Keratinocyte (primary cell): ENCODE data around the gene TOB2. TPM values are rescaled to one million over a fixed set of nuclear protein-coding genes. Genes with fewer than 3 reads are reported as not detected.

Experiments used
- DNase-seq: peaks from one replicate; pipeline ENCODE4 v3.0.0-alpha.2; 2011; ENCODE audit warnings: low read depth, missing footprints, low spot score
- FAIRE-seq: peaks from 2 replicates; lab custom pipeline; 2011; peaks lifted over from hg19 to GRCh38; lab: Jason Lieb, UNC
- H2AFZ ChIP-seq: 2 replicates; pipeline ENCODE4 v1.6.0; 2012; ENCODE audit warnings: low read length, control low read depth, inconsistent platforms; ENCODE audit not compliant: control insufficient read depth
- H3K27ac ChIP-seq: 2 replicates; pipeline ENCODE4 v1.5.1; 2011; ENCODE audit warnings: low read length; ENCODE audit not compliant: control insufficient read depth, insufficient read depth
- H3K27me3 ChIP-seq: 3 replicates; pipeline ENCODE4 v1.6.0; 2011; ENCODE audit warnings: low read length; ENCODE audit not compliant: control insufficient read depth, insufficient read depth; ENCODE audit errors: extremely low read depth
- H3K36me3 ChIP-seq, 2 experiments: 2 replicates in 1 of 2; 3 replicates in 1 of 2; pipeline ENCODE4 v1.5.1; 2011; ENCODE audit warnings: low read length in 2 of 2, mild to moderate bottlenecking in 1 of 2; ENCODE audit not compliant: control insufficient read depth in 2 of 2, insufficient read depth in 2 of 2; ENCODE audit errors: extremely low read depth in 1 of 2
- H3K4me1 ChIP-seq: 3 replicates; pipeline ENCODE4 v1.5.1; 2011; ENCODE audit warnings: low read length; ENCODE audit not compliant: control insufficient read depth, insufficient read depth; ENCODE audit errors: extremely low read depth
- H3K4me2 ChIP-seq: 3 replicates; pipeline ENCODE4 v1.6.0; 2011; ENCODE audit warnings: low read depth, low read length; ENCODE audit not compliant: control insufficient read depth, insufficient read depth; ENCODE audit errors: extremely low read depth
- H3K4me3 ChIP-seq, 3 experiments: fragments of 200-600 bp in 1 of 3; sonication (generic) in 1 of 3; 2 replicates in 2 of 3; 3 replicates in 1 of 3; pipeline ENCODE4 v1.5.1; 2011 to 2016; ENCODE audit warnings: low read length in 3 of 3, mild to moderate bottlenecking in 3 of 3, control low read depth in 2 of 3, inconsistent platforms in 1 of 3, low read depth in 1 of 3, mixed read lengths in 1 of 3, mixed run types in 1 of 3, moderate library complexity in 1 of 3; ENCODE audit not compliant: control insufficient read depth in 2 of 3, insufficient read depth in 2 of 3; ENCODE audit errors: extremely low read depth in 1 of 3
- H3K79me2 ChIP-seq: 2 replicates; pipeline ENCODE4 v1.6.0; 2012; ENCODE audit warnings: low read length; ENCODE audit not compliant: control insufficient read depth, insufficient read depth
- H3K9ac ChIP-seq: 3 replicates; pipeline ENCODE4 v1.6.0; 2011; ENCODE audit warnings: low read length; ENCODE audit not compliant: control insufficient read depth, insufficient read depth; ENCODE audit errors: extremely low read depth
- H3K9me1 ChIP-seq: 3 replicates; pipeline ENCODE4 v1.6.0; 2011; ENCODE audit warnings: low read length; ENCODE audit not compliant: control insufficient read depth, insufficient read depth; ENCODE audit errors: extremely low read depth
- H3K9me3 ChIP-seq: 2 replicates; pipeline ENCODE4 v1.5.1; 2012; ENCODE audit warnings: low read depth, low read length; ENCODE audit not compliant: control insufficient read depth
- H4K20me1 ChIP-seq: 3 replicates; pipeline ENCODE4 v1.6.0; 2011; ENCODE audit warnings: low read length; ENCODE audit not compliant: control insufficient read depth, insufficient read depth; ENCODE audit errors: extremely low read depth
- CTCF ChIP-seq, 3 experiments: IDR thresholded peaks in 1 of 3; conservative IDR thresholded peaks in 1 of 3; optimal IDR thresholded peaks in 1 of 3; 2 replicates in 2 of 3; 3 replicates in 1 of 3; pipeline versions ENCODE3 to v1.5.1; 2011; ENCODE audit warnings: low read length in 3 of 3, mild to moderate bottlenecking in 3 of 3, moderate library complexity in 2 of 3, control low read depth in 1 of 3, inconsistent platforms in 1 of 3; ENCODE audit not compliant: insufficient read depth in 2 of 3; ENCODE audit errors: extremely low read depth in 1 of 3
- EZH2 ChIP-seq: IDR thresholded peaks from one replicate; pipeline ENCODE4 v1.6.1; 2012; ENCODE audit warnings: inconsistent platforms, mild to moderate bottlenecking, low read length, moderate library complexity
- dilution Hi-C: fragments of 300-500 bp; cut with MboI; formaldehyde crosslinking; loops from one replicate; pipeline ENCODE4 v1.7.0; 2020; ENCODE audit warnings: low sequenced_read_pairs; ENCODE audit not compliant: extremely low pct_ligation_motif_present
- polyA plus RNA-seq, 5 experiments: library from polyadenylated mRNA; depleted of rRNA in 3 of 5; stranded (reverse) in 3 of 5; stranded (forward) in 1 of 5; unstranded in 1 of 5; fragments of >200 nt; gene quantifications; 1 replicate in 1 of 5; 2 replicates in 3 of 5; 3 replicates in 1 of 5; pipeline versions ENCODE4 v1.2.1 to v1.2.3, GENCODE V29; 2011 to 2012; ENCODE audit warnings: missing spikeins in 2 of 5, low read depth in 1 of 5, low replicate concordance in 1 of 5

TOB2 gene
- polyA plus RNA-seq, 1 donor (not counting 4 experiments of a cell fraction or from before 2014, with no cell fraction given) = 14.5 TPM

GRCh38 chr22:41407433-41407832 is 39.2 kb downstream of the TOB2 start:
- Histone ChIP-seq H3K4me1 (peaks cover 4% of the 10 kb centered on the region), H3K36me3 (no peaks in the 10 kb centered on the region), H3K9ac (no peak overlapping the region), H3K27ac (no peak overlapping the region), H3K9me3 (no peaks in the 10 kb centered on the region), H3K9me1 (no peaks in the 10 kb centered on the region), H4K20me1 (no peaks in the 10 kb centered on the region), H3K27me3 (no peaks in the 10 kb centered on the region), H3K4me2 (no peak overlapping the region), H3K79me2 (no peaks in the 10 kb centered on the region), H3K4me3 (no peak overlapping the region), H2AFZ (no peak overlapping the region)
- DNase-seq = no peak
- dilution Hi-C loops = no loop called here
- TF ChIP-seq CTCF (optimal IDR thresholded peaks at IDR 0.05 in 1 of 3, IDR thresholded peaks at IDR 0.05 in 1 of 3, conservative IDR thresholded peaks at IDR 0.05 in 1 of 3; ENCODE audit: extremely low read depth in 1 of 3, insufficient read depth in 2 of 3, low read length in 3 of 3) (no peak), EZH2 (no peak)
- FAIRE-seq = no peak

GRCh38 chr22:41406410-41406809 is 40.2 kb downstream of the TOB2 start:
- Histone ChIP-seq H3K9me1 (no peaks in the 10 kb centered on the region), H4K20me1 (no peaks in the 10 kb centered on the region), H3K36me3 (no peaks in the 10 kb centered on the region), H3K79me2 (no peaks in the 10 kb centered on the region), H3K9ac (no peak overlapping the region), H3K9me3 (no peaks in the 10 kb centered on the region), H3K4me2 (no peak overlapping the region), H3K4me1 (peaks cover 13% of the 10 kb centered on the region), H2AFZ (no peak overlapping the region), H3K27ac (no peak overlapping the region), H3K27me3 (no peaks in the 10 kb centered on the region), H3K4me3 (no peak overlapping the region)
- DNase-seq (no peak), FAIRE-seq (no peak)
- TF ChIP-seq EZH2 (no peak), CTCF (optimal IDR thresholded peaks at IDR 0.05 in 1 of 3, IDR thresholded peaks at IDR 0.05 in 1 of 3, conservative IDR thresholded peaks at IDR 0.05 in 1 of 3; ENCODE audit: extremely low read depth in 1 of 3, insufficient read depth in 2 of 3, low read length in 3 of 3) (no peak)
- dilution Hi-C loops = no loop called here
